Cardiac fibroblast (primary cell): Measurements from ENCODE around the gene BMP8B.

Experiments used
- DNase-seq, 2 donors: peaks; one replicate each; pipeline versions ENCODE4 v3.0.0 to v3.0.0-alpha.2; 2010; ENCODE audit warnings: low read depth in 2 of 2
- H3K4me3 ChIP-seq, 2 donors: replicated peaks in 1 of 2; 1 replicate in 1 of 2; 2 replicates in 1 of 2; pipeline ENCODE4 v1.5.1; 2011; ENCODE audit warnings: low read depth in 2 of 2, low read length in 2 of 2, mild to moderate bottlenecking in 2 of 2, moderate library complexity in 1 of 2
- TF ChIP-seq, protein P1 (sequence below): IDR thresholded peaks from one replicate; pipeline ENCODE4 v1.5.1; 2011; ENCODE audit warnings: low read depth, mild to moderate bottlenecking, low read length, inconsistent platforms

The BMP8B gene

GRCh38 chr1:39722495-39722894 is 66.2 kb downstream of the BMP8B start:
- peak in 1 of 2 donors; percentile 33 for DNase-seq
- H3K4me3 ChIP-seq, result no peak overlapping the region
- TF ChIP-seq, protein P1, sequence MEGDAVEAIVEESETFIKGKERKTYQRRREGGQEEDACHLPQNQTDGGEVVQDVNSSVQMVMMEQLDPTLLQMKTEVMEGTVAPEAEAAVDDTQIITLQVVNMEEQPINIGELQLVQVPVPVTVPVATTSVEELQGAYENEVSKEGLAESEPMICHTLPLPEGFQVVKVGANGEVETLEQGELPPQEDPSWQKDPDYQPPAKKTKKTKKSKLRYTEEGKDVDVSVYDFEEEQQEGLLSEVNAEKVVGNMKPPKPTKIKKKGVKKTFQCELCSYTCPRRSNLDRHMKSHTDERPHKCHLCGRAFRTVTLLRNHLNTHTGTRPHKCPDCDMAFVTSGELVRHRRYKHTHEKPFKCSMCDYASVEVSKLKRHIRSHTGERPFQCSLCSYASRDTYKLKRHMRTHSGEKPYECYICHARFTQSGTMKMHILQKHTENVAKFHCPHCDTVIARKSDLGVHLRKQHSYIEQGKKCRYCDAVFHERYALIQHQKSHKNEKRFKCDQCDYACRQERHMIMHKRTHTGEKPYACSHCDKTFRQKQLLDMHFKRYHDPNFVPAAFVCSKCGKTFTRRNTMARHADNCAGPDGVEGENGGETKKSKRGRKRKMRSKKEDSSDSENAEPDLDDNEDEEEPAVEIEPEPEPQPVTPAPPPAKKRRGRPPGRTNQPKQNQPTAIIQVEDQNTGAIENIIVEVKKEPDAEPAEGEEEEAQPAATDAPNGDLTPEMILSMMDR, result no peak

- no peak overlapping the region for H3K4me3 ChIP-seq
- TF ChIP-seq, protein P1, result no peak
- DNase-seq, result no peak
Observed at GRCh38 chr1:39721664-39722063, 67.0 kb downstream of the BMP8B start.

GRCh38 chr1:39720094-39720999 is 68.3 kb downstream of the BMP8B start:
- peak; percentile 78 to 82 for DNase-seq
- TF ChIP-seq, protein P1, result peak; percentile 33
- H3K4me3 ChIP-seq, result no peak overlapping the region

- no peak overlapping the region for H3K4me3 ChIP-seq
- TF ChIP-seq, protein P1, result no peak
- DNase-seq, result no peak
Observed at GRCh38 chr1:39717809-39718208, 70.9 kb downstream of the BMP8B start.

GRCh38 chr1:39713557-39713956 is 75.1 kb downstream of the BMP8B start:
- TF ChIP-seq, protein P1, result no peak
- no peak overlapping the region for H3K4me3 ChIP-seq
- DNase-seq, result no peak

DNA sequence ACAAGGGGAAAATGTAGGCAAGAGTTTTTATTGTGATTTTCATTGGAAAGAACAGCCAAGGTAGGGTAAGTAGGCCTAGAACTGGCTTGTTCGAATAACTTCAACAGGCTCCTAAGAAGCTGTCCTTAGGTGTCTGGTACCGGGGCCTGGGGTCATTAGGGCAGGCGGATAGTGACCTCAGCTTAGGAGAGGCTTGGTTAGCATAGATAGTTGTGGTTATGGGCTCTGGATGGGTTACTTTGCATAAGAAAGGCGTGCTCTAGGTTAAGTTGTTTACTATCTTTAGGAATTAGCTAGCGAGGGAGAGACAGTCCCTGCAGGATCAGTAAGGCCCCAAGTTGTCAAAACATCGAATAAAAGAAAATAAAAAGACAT is 76.7 kb downstream of the BMP8B start:
- TF ChIP-seq, protein P1, result no peak
- H3K4me3 ChIP-seq, result no peak overlapping the region
- no peak for DNase-seq
